ENCODE data around the gene DAPK2.

Gene DAPK2

GRCh38 chr15:63922261-63922904 lies 123.9 kb downstream of the DAPK2 start:
- Histone ChIP-seq H3K36me3 (peaks cover 100% of the 10 kb centered on the region), H3K27me3 (no peaks in the 10 kb centered on the region), H3K9me3 (no peaks in the 10 kb centered on the region), H3K4me3 (ENCODE audit: low read depth in 1 of 2, low read length in 1 of 2) (no peak overlapping the region), H3K27ac (no peak overlapping the region), H3K4me1 (ENCODE audit: control insufficient read depth in 1 of 2, insufficient read depth in 1 of 2, low read depth in 1 of 2, low read length in 1 of 2) (no peaks in the 10 kb centered on the region)
- no peak for TF ChIP-seq CTCF (IDR thresholded peaks at IDR 0.05)

DNA sequence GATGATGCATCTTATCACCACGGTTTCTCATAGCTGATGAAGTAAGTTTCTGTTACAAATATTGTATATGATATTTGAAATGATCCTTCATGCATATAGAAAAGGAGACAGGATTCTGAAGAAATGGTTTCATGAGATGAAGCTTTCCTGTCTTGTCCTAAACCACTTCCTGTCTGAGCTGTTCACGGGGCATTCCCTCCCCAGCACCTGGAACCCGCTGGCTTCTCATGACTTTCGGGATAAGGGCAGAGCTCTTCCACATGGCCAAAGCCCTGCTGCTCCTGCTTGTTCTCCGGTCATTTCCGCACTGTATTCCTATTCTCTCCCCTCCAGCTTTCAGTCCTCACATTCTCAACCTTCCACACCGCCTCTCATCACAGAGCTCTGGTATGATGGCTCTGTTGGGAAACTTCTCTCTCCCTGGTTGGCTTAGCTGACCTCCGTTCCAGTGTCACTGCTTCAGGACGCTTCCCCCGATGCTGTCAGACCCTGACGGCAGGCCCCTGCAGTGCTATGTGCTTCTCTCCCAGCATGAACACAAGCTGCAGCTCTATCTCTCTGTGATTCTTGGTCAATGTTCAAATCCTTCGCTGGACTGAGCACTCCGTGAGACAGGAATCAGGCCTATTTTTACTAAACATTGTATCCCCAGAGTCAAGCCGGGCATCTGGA lies 125.6 kb downstream of the DAPK2 start:
- Histone ChIP-seq H3K27ac (no peak overlapping the region), H3K27me3 (no peaks in the 10 kb centered on the region), H3K9me3 (no peaks in the 10 kb centered on the region), H3K36me3 (peaks cover 100% of the 10 kb centered on the region), H3K4me1 (ENCODE audit: control insufficient read depth in 1 of 2, insufficient read depth in 1 of 2, low read depth in 1 of 2, low read length in 1 of 2) (no peaks in the 10 kb centered on the region), H3K4me3 (ENCODE audit: low read depth in 1 of 2, low read length in 1 of 2) (no peak overlapping the region)
- TF ChIP-seq CTCF (IDR thresholded peaks at IDR 0.05) = no peak

DNA sequence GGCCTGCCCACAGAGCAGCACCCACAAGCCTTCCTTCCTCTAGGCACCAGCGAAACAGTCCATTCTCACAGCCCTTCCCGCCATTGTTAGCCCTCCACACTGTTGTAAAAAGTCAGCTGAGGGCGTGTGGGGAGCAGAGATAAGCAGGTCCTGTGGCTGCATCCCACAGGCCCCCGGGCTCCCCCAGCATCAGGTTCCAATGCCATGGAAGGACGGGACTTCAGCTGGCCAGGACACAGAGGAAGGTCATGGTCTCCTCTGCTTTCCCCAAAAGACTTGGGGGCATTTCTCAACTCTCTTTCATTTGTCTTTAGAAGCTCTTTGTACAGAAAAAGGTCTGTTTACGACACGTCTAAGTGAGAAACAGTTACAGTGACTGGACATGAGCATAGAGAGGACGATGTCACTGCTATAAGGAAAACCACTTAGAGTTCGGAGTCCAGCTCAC lies 127.4 kb downstream of the DAPK2 start:
- no peaks in the 10 kb centered on the region for H3K4me1 ChIP-seq (ENCODE audit: control insufficient read depth in 1 of 2, insufficient read depth in 1 of 2, low read depth in 1 of 2, low read length in 1 of 2)

GRCh38 chr15:63918317-63918672 lies 128.0 kb downstream of the DAPK2 start:
- H3K4me1 ChIP-seq (ENCODE audit: control insufficient read depth in 1 of 2, insufficient read depth in 1 of 2, low read depth in 1 of 2, low read length in 1 of 2) = no peaks in the 10 kb centered on the region
- peaks cover 99% of the 10 kb centered on the region for H3K36me3 ChIP-seq
- H3K4me3 ChIP-seq (ENCODE audit: low read depth in 1 of 2, low read length in 1 of 2) = no peak overlapping the region
- H3K27me3 ChIP-seq = no peaks in the 10 kb centered on the region
- no peak for TF ChIP-seq CTCF (IDR thresholded peaks at IDR 0.05)
- H3K9me3 ChIP-seq = no peaks in the 10 kb centered on the region
- no peak overlapping the region for H3K27ac ChIP-seq

More for the DNA sequence above, 127.4 kb downstream of the DAPK2 start:
- peaks cover 99% of the 10 kb centered on the region for H3K36me3 ChIP-seq
- H3K27ac ChIP-seq = no peak overlapping the region
- no peaks in the 10 kb centered on the region for H3K27me3 ChIP-seq
- H3K9me3 ChIP-seq = no peaks in the 10 kb centered on the region
- no peak overlapping the region for H3K4me3 ChIP-seq (ENCODE audit: low read depth in 1 of 2, low read length in 1 of 2)
- no peak for TF ChIP-seq CTCF (IDR thresholded peaks at IDR 0.05)

GRCh38 chr15:63917588-63918316 lies 128.5 kb downstream of the DAPK2 start:
- no peak for TF ChIP-seq CTCF (IDR thresholded peaks at IDR 0.05)
- peaks cover 97% of the 10 kb centered on the region for H3K36me3 ChIP-seq
- H3K4me1 ChIP-seq (ENCODE audit: control insufficient read depth in 1 of 2, insufficient read depth in 1 of 2, low read depth in 1 of 2, low read length in 1 of 2) = no peaks in the 10 kb centered on the region
- H3K27me3 ChIP-seq = no peaks in the 10 kb centered on the region
- H3K4me3 ChIP-seq (ENCODE audit: low read depth in 1 of 2, low read length in 1 of 2) = no peak overlapping the region
- no peaks in the 10 kb centered on the region for H3K9me3 ChIP-seq
- no peak overlapping the region for H3K27ac ChIP-seq
